ENCODE measurements around the gene NOC4L.

DNA sequence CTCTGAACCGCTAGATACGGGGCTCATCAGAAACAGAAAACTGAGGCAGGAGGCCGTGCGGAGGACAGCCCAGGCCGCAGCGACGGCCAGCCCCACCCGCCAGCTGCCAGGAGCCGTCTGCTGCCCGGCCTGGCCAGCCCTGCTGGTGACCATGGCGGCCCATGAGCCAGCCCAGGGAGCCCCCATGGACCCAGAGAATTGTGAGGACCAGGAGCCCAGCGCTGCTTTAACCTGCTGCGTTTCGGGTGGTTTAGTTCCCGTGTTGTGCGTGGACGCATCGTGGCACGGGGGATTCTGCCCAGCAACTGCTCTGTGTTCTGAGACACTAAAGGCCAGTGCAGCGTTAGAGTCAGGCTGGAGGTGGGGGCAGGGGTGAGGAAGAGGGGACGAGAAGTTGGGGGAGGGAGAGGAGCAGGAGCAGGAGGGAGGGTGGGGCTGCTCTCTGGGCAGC, 44.2 kb downstream of the NOC4L start:
- TF ChIP-seq, protein P1, sequence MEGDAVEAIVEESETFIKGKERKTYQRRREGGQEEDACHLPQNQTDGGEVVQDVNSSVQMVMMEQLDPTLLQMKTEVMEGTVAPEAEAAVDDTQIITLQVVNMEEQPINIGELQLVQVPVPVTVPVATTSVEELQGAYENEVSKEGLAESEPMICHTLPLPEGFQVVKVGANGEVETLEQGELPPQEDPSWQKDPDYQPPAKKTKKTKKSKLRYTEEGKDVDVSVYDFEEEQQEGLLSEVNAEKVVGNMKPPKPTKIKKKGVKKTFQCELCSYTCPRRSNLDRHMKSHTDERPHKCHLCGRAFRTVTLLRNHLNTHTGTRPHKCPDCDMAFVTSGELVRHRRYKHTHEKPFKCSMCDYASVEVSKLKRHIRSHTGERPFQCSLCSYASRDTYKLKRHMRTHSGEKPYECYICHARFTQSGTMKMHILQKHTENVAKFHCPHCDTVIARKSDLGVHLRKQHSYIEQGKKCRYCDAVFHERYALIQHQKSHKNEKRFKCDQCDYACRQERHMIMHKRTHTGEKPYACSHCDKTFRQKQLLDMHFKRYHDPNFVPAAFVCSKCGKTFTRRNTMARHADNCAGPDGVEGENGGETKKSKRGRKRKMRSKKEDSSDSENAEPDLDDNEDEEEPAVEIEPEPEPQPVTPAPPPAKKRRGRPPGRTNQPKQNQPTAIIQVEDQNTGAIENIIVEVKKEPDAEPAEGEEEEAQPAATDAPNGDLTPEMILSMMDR (conservative IDR thresholded peaks at IDR 0.05; ENCODE audit: low read length) = no peak
- no peak for TF ChIP-seq EZH2phosphoT487 (IDR thresholded peaks at IDR 0.05; ENCODE audit: borderline replicate concordance, low read depth, low read length)
